ENCODE measurements around the gene TRMT13.

- TF ChIP-seq CTCF (conservative IDR thresholded peaks at IDR 0.05; ENCODE audit: low read length) (no peak), EZH2phosphoT487 (IDR thresholded peaks at IDR 0.05; ENCODE audit: borderline replicate concordance) (no peak)
These were observed 50.4 kb downstream of the TRMT13 start for GRCh38 chr1:100183370-100183769.

Measured in Loucy (cell line).